Measurements from ENCODE around the gene UBAC2.

- TF ChIP-seq CTCF (conservative IDR thresholded peaks at IDR 0.05; ENCODE audit: low read depth, low read length) (no peak), EZH2 (IDR thresholded peaks at IDR 0.05; ENCODE audit: borderline replicate concordance, low read depth, low read length, poor library complexity, severe bottlenecking) (no peak)
Observed at GRCh38 chr13:99190147-99190985, 10.3 kb upstream of the UBAC2 start.
